A549 treated with AZD2906 at 1 μM for 4 hours (cell line): Measurements from ENCODE around the gene DOLPP1. TPM values are rescaled to one million over a fixed set of nuclear protein-coding genes. Genes with fewer than 3 reads are reported as not detected.

ENCODE experiments used
- total RNA-seq: library from RNA; stranded (reverse); fragments of 200-300 nt; extraction: Qiagen RNA extraction; gene quantifications from 5 replicates; pipeline ENCODE4 v1.2.3, GENCODE V29; 2022

DOLPP1 gene
- 17.8 to 20.7 TPM (median 19.3 TPM) in 5 replicates for total RNA-seq

GRCh38 chr9:129080601-129081387 is at the start of gene DOLPP1:
TSS of gene DOLPP1 (plus strand) at chr9:129081111. CDS start at chr9:129081132, 21 bp downstream.

GRCh38 chr9:129036241-129036922 is 44.5 kb upstream of the DOLPP1 start, which contains the start of gene MIGA2:
TSS of gene MIGA2 (plus strand) at chr9:129036626. CDS start at chr9:129040595, 3,969 bp downstream.

GRCh38 chr9:129110740-129111527 is 30.0 kb downstream of the DOLPP1 start, which contains the start of the genes CRAT and PTPA:
TSS of gene CRAT (minus strand) at chr9:129110793. CDS start at chr9:129110509, 284 bp downstream.
TSS of gene PTPA (plus strand) at chr9:129111415. CDS start at chr9:129111601, 186 bp downstream.

Other genes starting within 250 kb of the DOLPP1 start
- gene KYAT1, start 199.2 kb upstream of the DOLPP1 start, total RNA-seq, result 9.8 to 15.3 TPM (median 13.1 TPM) in 5 replicates
- 132 to 153 TPM (median 147 TPM) in 5 replicates for gene LRRC8A, start 199.0 kb upstream of the DOLPP1 start, total RNA-seq
- gene PHYHD1, start 160.1 kb upstream of the DOLPP1 start, total RNA-seq, result 0.20 to 0.33 TPM (median 0.25 TPM) in 5 replicates
- 36.8 to 41.3 TPM (median 40.6 TPM) in 5 replicates for gene DOLK, start 133.5 kb upstream of the DOLPP1 start, total RNA-seq
- gene NUP188, start 133.4 kb upstream of the DOLPP1 start, total RNA-seq, result 37.8 to 45.1 TPM (median 42.4 TPM) in 5 replicates
- 36.8 to 53.7 TPM (median 48.5 TPM) in 5 replicates for gene SH3GLB2, start 52.8 kb upstream of the DOLPP1 start, total RNA-seq
- gene MIGA2, start 44.5 kb upstream of the DOLPP1 start, total RNA-seq, result 13.1 to 17.7 TPM (median 14.9 TPM) in 5 replicates
- 24.9 to 30.3 TPM (median 29.8 TPM) in 5 replicates for gene CRAT, start 29.7 kb downstream of the DOLPP1 start, total RNA-seq
- gene PTPA, start 30.3 kb downstream of the DOLPP1 start, total RNA-seq, result 120 to 136 TPM (median 128 TPM) in 5 replicates
- gene IER5L, start 97.2 kb downstream of the DOLPP1 start, total RNA-seq, result 19.5 to 45.1 TPM (median 41.1 TPM) in 5 replicates